GM12875 (cell line): Measurements from ENCODE around the gene DHX32.
A peak's percentile ranks its signal among the peaks of the same experiment; 100 is the strongest.
"Not testable (repeated sequence)": the region's sequence is repeated elsewhere in the genome, so short reads cannot be mapped to it uniquely, and the experiment has no call there.

ENCODE experiments used
- H3K4me3 ChIP-seq: one replicate; pipeline ENCODE4 v1.5.1; 2011; ENCODE audit warnings: low read depth, low read length, control low read depth
- TF ChIP-seq, protein P1 (sequence below): IDR thresholded peaks from 2 replicates; pipeline ENCODE4 v1.5.1; 2011; ENCODE audit warnings: low read depth, mild to moderate bottlenecking, control low read depth, inconsistent platforms, low read length, moderate library complexity, borderline replicate concordance; ENCODE audit not compliant: insufficient read depth

The DHX32 gene

DNA sequence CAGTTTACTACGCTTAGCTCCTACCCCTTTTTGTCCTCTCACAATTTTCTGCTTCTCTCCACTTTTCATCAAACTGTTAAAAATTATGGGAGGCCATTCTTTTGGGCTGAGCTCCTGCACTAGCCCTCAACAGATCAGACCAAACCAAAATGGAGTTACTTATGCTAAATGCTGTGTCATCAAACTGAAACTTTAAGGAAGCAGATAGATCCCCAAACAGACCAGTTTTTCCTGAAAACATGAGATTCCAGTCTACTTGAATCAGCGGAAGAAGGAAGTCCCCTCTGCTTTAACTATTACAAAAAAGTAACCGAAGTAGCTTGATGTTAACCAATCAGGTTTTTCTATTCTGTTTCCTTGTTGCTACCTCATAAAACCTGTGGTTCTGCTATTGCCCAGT is 35.9 kb upstream of the DHX32 start:
- TF ChIP-seq, protein P1, sequence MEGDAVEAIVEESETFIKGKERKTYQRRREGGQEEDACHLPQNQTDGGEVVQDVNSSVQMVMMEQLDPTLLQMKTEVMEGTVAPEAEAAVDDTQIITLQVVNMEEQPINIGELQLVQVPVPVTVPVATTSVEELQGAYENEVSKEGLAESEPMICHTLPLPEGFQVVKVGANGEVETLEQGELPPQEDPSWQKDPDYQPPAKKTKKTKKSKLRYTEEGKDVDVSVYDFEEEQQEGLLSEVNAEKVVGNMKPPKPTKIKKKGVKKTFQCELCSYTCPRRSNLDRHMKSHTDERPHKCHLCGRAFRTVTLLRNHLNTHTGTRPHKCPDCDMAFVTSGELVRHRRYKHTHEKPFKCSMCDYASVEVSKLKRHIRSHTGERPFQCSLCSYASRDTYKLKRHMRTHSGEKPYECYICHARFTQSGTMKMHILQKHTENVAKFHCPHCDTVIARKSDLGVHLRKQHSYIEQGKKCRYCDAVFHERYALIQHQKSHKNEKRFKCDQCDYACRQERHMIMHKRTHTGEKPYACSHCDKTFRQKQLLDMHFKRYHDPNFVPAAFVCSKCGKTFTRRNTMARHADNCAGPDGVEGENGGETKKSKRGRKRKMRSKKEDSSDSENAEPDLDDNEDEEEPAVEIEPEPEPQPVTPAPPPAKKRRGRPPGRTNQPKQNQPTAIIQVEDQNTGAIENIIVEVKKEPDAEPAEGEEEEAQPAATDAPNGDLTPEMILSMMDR = no peak
- H3K4me3 ChIP-seq = no peak overlapping the region

DNA sequence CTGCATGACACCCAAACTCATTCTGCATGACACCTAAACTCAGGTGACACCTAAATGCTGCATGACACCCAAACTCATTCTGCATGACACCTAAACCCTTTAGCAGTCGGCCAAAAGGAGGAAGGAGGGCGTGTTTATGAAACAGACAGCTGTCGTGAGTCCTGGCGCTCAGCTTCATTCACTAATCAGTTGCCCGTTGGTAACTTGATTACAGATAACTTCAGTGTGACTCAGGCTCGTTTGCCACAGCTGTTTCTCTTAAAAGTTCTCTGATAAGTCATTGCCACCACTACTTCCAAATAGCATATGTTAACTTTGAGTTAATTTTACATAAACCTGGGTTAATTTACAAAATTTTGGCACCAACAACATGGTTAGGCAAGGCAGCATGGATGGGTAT is 32.2 kb upstream of the DHX32 start:
- H3K4me3 ChIP-seq = not testable (repeated sequence)

DNA sequence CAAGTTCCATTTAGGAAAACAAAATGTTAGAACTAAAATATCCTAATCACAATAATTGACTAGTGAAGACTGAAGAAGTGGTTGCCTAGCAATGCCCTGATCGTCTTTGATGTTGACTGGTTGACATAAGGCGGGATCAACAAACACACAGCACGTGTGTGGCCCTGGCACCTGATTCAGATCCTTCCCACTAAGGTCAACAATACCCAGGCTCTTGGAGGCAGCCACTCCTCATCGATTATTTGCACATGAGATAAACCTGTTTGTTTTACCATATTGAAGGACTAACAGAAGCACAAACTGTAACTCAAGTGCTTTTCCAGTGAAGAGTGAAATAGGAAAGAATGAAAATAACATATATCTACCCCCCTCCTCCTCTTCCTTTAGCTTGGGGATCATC is 30.9 kb upstream of the DHX32 start:
- TF ChIP-seq, protein P1 = no peak
- H3K4me3 ChIP-seq = no peak overlapping the region

DNA sequence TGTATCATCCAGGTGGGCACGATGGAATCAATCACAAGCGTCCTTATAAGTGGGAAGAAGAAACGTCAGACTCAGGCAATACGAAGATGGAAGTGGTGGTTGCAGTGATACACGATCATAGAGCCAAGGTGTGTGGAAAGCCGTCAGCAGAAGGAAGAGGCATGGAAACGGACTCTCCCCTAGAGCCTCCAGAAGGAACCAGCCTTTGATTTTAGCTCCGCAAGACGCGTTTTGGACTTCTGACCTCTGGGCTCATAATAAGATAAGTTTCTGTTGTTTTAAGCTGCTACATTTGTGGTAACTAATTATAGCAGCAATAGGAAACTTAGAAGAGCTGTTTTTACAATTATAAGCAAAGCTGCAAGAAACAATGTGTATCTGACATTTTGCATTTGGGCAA is 30.1 kb upstream of the DHX32 start:
- no peak overlapping the region for H3K4me3 ChIP-seq
- TF ChIP-seq, protein P1 = no peak

DNA sequence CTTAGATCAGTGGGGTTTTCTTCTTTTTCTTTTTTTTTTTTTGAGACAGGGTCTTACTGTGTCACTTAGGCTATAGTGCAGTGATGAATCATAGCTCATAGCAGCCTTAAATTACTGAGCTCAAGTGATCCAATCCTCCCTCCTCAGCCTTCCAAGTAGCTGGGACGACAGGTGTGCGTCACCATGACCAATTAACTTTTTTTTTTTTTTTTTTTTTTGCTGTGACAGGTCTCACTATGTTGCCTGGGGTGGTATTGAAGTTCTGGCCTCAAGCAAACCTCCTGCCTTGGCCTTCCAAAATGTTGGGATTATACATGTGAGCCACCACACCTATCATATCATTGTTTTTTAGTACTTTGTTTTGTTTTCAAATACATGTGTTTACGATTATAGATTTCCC is 28.4 kb upstream of the DHX32 start:
- H3K4me3 ChIP-seq = not testable (repeated sequence)

DNA sequence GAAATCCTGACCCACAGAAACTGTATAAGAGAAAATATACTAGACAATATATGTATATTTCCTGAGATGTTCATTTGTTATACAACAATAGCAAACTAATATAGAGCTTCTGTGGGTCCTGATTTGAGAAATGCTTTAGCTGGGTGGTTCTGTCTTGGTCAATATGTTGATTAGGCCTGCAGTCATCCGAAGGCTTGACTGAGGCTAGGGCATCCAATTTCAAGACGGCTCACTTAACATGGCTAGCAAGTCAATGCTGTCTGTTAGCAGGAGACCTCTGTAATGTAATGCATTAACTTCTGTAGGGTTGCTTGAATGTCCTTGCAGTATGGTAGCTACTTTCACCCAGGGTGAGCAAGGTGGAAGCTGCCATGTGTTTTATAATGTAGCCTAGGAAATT is 27.7 kb upstream of the DHX32 start:
- H3K4me3 ChIP-seq = not testable (repeated sequence)

DNA sequence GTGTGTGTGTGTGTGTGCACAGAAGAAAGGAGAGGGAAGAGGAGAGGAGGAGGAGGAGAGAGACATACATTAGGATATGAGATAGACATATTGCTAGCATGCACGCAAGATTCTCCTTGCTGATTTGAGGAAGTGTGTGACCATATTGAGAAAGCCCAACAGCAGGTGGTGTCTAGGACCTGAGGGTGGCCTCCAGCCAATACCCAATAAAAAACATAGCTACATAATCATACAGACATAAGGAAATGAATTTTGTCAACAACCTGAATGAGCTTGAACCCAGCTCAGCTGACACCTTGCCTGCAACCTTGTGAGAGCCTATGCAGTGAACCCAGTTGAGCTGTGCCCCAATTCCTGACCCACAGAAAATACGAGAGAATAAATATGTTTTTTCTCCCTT is 26.5 kb upstream of the DHX32 start:
- H3K4me3 ChIP-seq = not testable (repeated sequence)

DNA sequence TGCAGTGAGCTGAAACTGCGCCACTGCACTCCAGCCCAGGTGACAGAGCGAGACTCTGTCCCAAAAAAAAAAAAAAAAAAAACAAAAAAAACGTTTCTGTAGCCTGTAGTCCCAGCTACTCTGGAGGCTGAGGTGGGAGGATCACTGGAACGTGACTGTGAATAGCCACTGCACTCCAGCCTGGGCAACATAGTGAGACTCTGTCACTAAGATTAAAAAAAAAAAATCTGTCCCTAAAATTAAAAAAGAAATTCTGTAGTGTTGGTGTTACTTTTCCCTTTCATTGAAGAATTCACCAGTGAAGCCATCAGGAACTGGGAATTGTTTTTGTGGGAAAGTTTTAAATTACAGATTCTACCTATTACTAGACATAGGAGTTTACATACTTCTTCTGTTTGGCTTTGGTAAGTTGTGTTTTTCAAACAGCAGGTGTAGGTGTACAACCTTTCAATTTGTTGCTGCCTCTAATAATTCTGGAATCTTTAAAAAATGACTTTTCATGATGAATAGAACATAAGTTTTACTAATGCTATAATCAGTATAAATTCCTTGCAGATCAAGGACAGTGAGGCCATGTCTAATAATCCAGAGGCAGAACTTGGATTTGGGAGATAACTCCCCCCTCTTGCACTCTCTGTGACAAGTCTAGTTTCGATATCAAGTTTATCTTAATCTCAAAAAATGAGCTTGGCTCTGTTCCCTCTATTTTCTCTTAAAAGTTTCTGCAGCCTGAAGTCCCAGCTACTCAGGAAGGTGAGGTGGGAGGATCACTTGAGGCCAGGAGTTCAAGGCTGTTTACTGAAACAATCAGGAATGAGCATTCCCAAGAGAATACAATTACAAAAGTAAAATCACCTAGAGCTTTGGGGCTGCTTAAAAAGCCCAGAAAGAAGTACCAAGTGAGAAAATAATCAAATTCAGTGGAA is 24.2 kb upstream of the DHX32 start:
- not testable (repeated sequence) for H3K4me3 ChIP-seq

DNA sequence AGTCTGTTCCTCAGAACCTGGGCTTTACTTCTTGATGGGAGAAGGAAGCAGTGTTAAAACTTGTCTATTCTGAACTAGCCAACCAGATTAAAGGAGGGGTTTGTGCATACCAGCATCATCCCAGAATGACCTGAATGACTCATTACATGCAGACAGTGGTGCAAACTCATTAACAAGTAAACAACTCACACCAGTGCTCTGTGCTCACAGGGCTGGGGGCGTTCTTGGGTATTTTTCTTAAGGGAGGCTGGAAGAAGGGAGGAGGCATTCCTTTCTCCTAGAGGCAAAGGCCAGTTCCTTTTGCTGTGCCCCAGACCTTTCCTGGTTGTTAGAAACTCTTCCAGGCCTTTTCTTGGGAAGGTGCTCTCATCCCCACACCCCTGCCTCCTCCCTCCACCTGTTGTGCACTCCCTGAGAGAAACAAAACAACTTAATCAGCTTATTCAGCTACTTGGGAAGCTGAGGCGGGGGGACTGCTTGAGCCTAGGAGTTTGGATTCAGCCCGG is 22.1 kb upstream of the DHX32 start:
- H3K4me3 ChIP-seq = not testable (repeated sequence)

DNA sequence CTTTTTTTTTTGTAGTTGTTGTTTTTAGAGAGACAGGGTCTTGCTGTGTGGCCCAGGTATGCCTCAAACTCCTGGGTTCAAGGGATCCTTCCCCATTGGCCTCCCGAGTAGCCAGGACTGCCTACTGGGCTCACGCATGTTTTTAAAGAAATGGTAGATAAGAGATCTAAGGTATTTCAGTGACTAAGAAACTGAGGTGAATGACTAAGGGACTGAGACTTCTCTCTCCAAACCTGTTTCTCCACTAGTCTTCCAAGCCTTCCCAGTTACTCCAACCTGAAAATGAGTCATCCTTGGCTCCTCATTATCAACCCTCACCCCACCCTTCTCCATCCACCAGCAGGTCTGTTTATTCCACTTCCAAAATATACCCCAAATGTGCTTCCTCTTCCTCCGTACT is 19.9 kb upstream of the DHX32 start:
- not testable (repeated sequence) for H3K4me3 ChIP-seq

DNA sequence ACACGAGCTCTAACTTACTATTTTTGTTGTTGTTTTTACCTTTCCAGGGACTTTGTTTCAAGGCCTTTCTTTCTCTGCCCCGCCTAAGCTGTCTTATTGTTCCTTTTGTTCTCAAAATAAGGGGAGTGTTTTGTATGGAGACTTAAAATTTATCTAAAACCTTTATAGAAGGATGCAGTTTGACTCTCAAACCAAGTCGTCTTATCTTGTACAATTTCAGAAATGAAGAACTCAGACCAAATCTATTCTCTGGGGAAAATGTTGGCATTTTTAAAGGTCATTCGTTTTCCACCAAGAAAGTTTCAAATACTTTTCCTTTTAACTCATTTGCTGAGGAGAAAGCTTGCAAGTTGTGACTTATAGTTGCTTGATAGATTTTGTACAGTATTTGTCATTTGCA is 16.2 kb upstream of the DHX32 start:
- not testable (repeated sequence) for H3K4me3 ChIP-seq

DNA sequence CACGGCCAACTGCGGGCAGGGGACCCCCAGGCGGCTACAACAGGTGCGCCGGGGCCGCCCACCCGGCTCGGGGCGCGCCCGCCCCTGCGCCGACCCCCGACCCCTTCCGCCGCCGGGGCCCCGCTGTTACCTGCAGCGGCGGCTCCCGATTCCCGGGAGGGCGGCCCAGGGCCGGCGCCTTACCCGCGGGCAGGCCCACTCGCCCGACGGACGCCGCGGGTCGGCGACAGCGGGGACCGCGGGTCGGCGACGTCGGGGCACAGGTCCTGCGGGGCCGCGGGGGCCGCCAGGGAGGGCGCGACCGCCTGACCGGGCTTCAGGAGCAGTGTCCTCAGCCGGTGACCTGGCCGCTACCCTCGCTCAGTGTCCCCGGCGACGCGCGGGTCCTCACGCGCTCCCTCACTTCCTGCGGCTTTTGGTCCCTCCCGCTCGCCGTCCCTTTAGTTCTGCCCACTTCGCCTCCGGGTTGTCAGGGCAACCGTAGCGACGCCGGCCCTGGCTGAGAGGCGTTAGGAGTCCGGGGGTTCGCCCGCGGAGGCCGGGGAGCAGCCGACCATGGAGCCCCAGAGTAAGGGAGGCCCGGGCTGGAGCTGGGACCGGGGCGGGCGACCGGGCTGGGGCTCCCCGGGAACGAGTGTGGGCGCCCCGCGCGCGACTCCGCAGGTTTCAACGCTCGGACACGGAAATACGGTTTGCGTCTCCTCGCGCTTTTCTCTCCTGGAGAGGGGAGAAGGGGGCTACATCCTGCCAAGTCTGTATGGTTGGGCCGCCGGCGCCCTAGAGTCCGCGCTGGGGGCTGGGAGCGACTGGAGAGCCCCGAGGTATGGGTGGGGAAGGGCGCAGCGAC is 15.2 kb upstream of the DHX32 start, which contains the start of gene FANK1:
TSS of gene FANK1 (plus strand) at position 477 of the 847 bp plus-strand sequence. CDS start at position 556, 79 bp downstream.
- peak within 1 kb of the TSS; percentile 63 for H3K4me3 ChIP-seq

DNA sequence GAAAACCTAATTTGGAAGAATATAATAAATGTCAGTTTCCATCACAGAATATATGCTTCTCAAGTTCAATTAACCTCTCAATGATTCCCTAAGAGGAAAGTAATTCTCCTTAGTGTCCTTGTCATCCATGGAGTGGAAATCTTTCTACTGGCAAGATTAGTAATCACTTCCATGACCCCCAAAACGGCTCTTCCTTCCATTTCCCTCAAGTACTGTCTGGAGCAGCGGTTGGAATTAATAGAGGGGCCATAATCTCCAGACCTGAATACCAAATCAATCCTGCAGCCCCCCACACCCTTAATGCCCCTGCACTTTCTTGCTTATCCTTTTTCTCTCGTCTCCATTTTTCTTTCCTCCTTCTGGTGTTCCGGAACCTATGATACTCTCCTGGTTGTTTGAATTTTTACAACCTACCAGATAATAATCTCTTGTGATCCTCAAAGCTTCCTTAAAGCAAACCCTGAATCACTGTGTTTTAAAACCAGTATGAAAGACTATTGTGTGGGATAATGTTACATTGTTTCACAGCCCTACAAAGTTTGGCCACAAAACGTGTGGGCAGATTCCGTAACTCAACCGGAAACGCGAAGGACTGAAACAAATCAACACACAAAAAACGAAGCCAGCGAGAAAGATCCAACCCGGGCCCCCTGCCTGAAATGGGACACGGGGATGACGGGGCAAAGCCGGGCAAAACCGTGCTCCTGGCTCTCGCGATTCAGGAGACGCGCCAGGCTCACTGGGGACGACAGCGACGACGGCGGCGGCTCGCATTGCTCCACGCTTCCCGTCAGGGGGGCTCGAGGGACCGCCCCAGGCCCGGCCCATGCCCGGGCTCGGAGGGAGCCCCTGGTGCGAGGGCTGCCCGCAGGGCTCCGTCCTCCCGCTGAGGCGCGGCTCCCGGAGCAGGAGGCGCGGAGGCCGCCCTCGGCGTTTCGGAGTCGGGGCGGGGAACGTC is 14.3 kb upstream of the DHX32 start:
- H3K4me3 ChIP-seq = peak overlapping the region; percentile 63

DNA sequence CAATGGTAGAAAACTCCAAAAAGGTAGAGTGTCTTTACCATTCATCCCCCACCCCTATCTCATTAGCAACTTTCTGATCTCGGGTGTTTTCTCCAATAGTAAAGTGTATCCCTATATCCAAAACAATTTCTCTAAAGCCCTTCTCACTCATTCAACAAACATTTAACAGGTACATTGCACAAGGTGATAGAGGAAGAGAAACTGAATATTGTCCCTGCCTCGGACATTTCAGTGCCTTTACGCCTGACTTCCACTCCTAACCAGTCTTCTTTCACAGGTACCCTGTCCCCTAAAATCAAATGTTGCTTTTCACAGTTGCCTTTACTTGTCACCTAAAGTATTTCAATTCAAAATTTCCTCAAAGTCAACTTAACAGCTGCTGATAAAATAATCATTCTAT is 13.1 kb upstream of the DHX32 start:
- H3K4me3 ChIP-seq = not testable (repeated sequence)

DNA sequence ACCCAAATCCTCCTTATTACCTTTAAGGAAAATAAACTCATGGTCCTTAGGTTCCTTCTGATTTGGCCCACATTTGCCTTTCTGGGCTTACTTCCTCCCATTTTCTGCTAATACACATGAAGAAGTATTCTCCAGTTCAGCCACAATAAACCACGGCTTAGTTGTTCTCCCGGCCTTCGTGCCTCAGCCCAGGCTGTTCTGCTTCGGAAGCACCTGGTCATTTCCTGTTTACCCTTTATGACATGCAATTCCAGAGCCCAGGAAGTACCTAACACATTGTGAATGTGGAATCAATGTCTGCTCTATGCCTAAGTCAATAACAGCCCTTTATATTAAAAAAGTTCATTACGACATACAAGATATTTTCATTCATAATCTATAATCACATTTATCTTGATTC is 11.3 kb upstream of the DHX32 start:
- H3K4me3 ChIP-seq = not testable (repeated sequence)
